ELR (cell line): ENCODE measurements around the gene SLC36A4.
"Not testable (repeated sequence)": the region's sequence is repeated elsewhere in the genome, so short reads cannot be mapped to it uniquely, and the experiment has no call there.

Experiments
- DNase-seq: peaks from one replicate; pipeline ENCODE4 v3.0.0-alpha.2; 2015; ENCODE audit warnings: low read depth

Gene SLC36A4

DNA sequence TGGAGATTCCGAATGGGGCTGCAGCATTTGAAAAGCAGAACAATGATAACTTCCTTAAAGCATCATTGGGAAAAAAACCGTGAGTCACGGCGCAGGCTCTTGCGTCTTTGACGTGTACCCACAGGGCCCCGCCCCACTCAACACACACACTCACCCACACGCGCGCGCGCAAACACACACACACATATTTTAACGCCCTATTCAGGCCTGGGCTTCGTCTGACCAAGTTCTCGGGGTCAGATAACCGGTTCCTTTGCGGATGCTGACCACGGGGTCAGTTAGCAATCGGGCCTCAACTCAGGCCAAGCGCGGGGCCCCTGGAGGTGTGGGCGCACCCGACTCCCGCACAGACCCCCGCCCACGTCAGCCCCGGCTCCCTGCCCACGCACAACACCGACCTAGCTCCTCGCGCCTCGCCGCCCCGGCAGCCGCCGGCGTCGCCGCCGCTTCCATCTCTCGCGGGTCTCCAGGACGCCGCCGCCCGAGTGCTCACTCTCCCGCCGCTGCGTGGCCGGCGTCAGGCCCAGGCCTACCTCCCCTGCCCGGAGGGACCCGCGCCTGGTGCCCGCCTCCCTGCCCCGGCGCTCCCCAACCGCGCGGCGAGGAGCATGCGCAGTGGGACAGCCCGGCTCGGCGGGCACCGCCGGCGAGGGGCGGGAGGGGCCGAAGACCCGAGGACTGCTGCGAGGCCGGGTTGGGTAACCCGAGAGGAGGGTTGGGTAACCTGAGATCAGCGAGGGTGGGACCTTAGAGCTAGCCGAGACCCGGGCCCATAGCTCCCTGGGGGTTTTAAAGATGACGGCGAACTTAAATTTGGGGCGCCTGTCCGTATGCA, at the start of gene SLC36A4:
SLC36A4 (minus strand) TSS at position 612 of the 835 bp plus-strand sequence; CDS start at position 453, 159 bp downstream.
- DNase-seq, result peak; percentile 96

- DNase-seq, result not testable (repeated sequence)
Observed at GRCh38 chr11:93246790-93247189, 49.0 kb upstream of the SLC36A4 start.

GRCh38 chr11:93244018-93244417, 46.2 kb upstream of the SLC36A4 start:
- DNase-seq, result no peak

- no peak for DNase-seq
Observed at GRCh38 chr11:93239966-93240365, 42.2 kb upstream of the SLC36A4 start.

DNA sequence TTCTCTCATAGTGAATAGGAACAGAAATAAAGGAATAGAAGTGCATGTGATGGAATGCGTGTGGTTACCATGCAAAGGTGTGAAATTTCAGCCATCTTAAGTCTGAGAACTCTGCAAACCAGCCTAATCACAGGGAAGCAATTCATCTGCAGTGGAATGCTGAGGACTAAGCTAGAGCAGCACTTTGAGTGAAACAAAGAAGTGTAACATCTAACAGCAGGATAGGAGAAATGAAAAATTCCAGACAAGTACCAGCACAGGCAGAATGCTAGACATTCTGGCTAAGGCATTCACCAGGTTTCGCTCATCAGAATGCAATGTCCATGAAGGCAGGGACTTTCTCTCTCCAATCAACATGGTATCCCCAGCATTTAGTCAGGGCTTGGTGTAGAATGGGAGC, 41.2 kb upstream of the SLC36A4 start:
- no peak for DNase-seq

DNA sequence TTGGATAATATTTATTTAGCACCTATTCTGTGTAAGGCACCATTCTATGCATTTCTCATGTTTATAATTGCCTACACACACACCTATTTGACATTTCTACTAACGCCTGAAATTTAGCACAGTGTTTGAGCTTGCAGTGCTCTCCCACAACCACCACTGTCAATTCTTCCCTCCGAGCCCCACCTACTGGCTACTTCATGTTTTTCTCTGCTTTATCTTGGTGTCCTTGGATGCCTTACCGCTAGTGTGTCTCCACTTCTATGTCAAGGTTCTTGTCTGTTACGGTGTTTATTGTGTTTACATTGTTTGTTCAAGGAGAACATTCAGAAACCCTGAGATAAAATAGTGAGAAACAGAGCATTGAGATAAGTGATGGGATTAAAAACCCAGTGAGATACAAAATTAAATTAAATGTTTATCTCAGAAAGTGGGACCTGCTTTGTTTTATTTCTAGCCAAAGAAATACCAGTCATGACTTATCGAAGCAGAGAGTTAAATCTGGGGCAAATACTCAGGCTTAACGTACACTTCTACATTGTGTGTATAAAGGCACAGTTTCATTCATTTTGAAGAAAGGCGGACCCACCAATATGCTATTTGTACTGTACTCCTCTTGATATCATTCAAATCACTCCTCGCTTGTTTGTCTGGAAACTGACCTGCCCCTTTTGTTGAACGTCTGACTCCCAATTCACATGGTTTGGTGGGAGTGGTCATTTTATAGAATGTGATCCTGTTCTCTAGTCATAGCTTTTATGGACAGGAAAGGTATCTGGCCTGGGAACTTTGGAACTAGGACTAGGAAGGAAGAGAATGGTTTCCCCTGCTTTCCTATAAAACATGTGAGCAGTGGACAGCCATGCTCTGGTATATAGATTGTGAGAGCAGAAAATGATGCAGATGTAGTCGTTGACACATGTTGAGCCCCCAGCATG, 39.2 kb upstream of the SLC36A4 start:
- peak; percentile 52 for DNase-seq

DNA sequence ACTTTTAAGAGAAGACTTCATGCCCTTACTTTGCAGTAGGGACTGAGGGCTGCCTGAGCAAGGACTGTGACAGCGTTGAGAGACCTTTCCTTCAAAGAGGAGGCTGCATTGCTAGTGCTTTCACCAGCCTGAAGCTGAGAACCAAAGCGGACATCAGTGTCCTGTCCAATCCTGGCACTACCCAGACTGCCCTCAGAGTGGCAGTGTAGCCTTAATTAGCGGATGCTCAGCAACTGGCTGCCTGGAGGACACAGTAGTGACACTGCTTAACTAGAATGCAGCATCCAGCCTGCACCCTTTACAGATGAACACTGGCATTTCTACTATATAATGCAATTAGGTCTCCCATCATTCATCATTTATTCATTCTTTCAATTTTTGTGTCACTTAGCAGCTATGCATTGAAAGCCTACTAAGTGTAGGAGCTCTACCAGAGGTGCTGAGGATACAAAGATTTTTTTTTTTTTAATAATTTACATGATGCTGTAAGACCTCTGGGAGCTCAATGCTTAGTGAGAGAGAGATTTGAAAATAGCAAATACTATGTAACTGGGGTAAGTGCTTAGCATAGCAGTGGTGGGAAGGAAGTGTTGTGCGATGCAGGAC, 36.9 kb upstream of the SLC36A4 start:
- peak; percentile 75 for DNase-seq

DNA sequence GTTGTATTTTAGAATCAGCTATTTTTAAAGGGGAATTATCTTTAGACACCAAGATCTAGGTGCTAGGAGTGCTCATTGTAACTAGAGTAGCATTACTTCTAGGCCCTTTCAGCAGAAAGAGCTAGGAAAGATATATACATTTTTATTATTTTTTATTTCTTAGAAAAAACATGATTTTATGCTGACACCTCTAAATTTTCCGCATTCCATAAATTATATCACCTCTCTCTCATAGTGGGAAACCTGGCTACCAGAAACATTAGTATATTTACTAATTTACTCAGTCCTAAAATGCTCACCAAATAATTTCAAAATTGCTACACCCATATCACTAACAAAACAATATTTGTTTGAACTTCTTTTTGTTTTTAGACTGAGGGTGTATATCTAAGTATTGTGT, 32.1 kb upstream of the SLC36A4 start:
- no peak for DNase-seq

DNA sequence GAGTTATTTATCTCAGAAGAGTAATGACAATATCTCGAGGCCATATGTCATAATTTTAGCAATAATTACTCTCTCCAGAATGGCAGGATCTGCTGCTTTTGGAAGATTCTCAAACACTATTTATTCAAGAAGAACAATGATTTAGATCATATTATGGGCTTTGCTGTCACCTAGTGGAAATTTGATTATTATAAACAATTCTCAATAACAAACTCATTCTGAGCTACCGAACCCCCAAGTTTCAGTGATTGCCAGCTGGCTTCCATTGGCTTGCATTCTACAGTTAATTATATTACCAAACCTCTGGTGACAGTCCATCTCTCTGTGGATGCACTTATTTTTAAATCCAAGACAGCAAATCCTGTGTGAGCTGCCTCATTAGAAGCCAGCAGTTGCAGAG, 27.9 kb upstream of the SLC36A4 start:
- peak; percentile 24 for DNase-seq

DNA sequence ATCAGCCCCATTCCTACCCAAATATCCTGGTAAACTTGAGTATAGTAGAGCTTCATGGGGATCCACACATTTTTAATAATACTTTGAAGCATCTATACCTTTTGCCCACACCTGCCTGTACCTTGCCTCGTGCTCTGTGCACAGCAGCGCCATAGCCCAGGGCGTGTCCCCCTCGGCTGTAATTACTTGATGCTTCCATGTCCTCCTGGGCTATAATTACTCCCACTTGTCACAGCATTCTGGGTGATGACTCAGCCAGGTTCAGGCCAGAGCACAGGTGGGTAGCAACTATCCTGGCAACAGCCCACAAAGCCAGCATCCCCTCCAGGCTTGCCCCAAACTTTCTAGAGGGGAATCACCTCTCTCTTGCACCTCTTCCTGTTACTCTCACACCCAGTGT, 23.7 kb upstream of the SLC36A4 start:
- no peak for DNase-seq

GRCh38 chr11:93220078-93220477, 22.3 kb upstream of the SLC36A4 start:
- no peak for DNase-seq

- DNase-seq, result no peak
Observed at GRCh38 chr11:93219440-93219839, 21.6 kb upstream of the SLC36A4 start.

DNA sequence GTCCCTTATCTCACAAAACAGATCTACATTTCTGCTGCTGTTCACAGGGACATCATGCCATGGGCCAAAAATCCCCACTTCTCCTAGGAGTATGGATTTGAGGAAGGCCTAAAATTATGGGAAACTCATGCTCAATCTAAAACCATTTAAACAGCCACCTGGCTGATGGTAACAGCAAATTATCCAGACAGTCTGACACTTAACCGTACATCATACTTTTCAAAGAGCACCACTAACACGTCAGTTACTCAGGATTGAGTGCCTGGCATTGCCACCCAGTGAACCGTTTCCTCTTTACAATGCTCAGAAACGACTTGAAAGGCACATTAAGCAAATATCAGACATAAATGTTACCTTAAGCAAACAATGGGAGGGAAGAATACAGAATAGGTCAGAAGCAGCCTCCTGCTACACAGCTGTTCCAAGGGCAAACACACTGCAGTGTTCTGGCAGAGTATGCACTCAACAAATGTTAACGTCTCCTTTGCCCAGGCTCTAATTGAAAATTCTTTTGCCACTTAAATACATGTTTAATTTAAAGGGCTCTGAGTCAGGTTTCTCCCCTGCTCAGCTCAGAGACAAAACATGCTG, 18.8 kb upstream of the SLC36A4 start:
- DNase-seq, result no peak

- DNase-seq, result no peak
Observed at GRCh38 chr11:93213622-93214021, 15.8 kb upstream of the SLC36A4 start.

DNA sequence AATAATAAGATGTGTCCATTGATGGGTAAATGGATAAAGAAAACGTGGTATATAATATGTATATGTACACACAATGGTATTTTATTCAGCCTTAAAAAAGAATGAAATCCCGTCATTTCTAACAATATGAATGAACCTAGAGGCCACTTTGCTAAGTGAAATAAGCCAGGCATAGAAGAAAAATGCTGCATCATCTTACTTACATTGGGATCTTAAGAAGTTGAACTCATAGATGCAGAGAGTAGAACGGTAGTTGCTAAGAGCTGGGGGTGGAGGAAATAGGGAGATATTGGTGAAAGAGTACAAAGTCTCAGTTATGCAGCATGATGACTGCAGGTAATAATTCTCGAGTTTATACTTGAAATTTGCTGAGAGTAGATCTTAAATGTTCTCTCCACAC, 14.3 kb upstream of the SLC36A4 start:
- no peak for DNase-seq

DNA sequence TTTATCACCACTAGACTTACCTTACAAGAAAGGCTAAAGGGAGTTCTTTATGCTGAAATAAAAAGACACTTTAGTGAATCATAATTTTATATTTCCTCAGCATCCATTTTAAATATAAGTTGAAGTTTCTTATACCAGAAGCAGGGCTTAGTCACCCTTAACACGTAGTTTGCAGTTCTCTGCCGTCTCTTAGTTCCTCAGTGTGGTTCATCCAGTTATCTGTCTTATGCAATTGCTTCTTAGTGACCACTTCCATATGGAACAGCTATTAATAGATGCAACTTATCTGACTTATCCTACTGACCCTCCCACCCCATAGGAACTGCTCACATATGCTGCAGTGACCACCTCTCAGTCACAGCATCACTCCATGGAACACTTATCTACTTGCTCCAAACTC, 11.7 kb upstream of the SLC36A4 start:
- no peak for DNase-seq

DNA sequence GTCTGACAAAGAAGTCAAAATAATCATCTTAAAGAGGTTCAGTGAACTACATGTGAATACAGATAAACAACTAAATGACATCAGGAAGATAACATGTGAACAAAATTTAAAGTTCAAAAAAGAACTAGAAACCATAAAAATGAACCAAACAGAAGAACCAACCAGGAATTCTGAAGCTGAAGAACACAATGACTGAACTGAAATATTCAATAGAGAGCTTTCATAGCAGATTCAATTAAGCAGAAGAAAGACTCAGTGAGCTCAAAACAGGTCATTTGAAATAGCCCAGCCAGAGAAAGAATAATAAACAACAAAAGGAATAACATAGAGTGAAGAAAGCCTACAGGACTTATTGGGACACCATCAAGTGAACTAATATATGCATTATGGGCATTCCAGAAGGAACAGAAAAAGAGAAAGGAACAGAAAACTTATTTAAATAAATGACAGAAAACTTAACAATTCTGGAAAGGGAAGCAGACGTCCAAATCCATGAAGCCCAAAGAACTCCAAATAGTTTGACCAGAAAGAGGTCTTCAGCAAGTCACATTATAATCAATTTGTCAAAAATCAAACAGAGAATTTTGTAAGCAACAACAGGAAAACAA, 11.0 kb upstream of the SLC36A4 start:
- no peak for DNase-seq

DNA sequence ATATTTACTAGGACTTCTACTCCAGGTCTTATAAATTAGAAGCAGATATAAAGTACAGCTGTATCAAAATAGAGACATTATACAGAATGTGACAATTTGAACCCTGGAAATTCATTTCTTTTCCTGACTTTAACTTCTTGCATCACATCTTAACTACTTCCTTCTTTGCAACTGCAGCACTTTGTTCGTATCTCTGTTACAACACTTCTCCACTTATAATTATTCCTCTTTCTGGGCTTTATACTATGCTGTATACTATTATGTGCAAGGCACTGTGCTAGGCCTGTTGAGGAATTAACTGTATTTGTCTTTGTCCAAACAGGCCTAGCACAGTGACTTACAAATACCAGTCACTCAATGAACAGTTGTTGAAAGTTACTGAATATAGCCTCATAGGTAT, 1.8 kb upstream of the SLC36A4 start:
- no peak for DNase-seq

DNA sequence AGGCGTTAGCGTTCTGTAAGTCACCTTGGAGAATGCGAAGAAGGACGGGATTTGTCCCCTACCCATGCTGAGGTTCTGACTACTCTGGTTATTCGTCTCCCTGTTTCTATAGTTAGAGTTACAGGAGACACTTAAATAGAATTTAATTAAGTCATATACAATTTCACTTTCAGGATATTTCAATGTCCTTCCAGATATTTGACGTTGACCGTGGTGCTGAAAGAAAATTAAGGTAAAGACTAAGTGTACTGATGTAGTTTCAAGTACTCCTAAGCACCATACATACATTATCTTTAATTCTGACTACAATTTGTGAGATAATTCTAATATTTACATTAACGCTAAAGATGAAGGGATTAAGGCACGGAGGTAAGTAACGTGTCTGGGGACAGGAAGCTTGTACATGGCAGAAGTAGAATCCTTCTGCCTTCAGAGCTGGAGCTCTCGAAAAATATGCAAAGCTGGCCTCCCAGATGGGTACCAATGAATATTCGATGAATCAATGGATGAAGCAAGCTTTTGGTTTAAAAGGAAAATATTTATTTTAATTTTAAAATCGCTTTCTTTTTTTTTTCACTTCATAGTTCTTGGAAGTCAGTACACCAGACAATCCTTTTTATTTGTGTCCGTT, 539 bp upstream of the SLC36A4 start:
- peak; percentile 34 for DNase-seq

- peak; percentile 52 for DNase-seq
Observed at GRCh38 chr11:93196816-93197379, 893 bp downstream of the SLC36A4 start.
